Tibial nerve (tissue), 4 donors: ENCODE data around the gene SLC35G6.

ENCODE experiments used
- CTCF ChIP-seq, 5 experiments: fragments of 200-600 bp in 3 of 5; fragments of 450-650 bp in 2 of 5; sonication (generic) in 3 of 5; IDR thresholded peaks; one replicate each; pipeline ENCODE4 v1.5.1; 2016 to 2019; ENCODE audit warnings: antibody characterized with exemption in 5 of 5, mild to moderate bottlenecking in 3 of 5, moderate library complexity in 2 of 5
- EP300 ChIP-seq, 2 donors: sonication (generic); formaldehyde crosslinking; IDR thresholded peaks; one replicate each; pipeline ENCODE4 v1.6.1; 2017; ENCODE audit warnings: antibody characterized with exemption in 2 of 2, mild to moderate bottlenecking in 1 of 2
- POLR2A ChIP-seq, 2 donors: fragments of 450-650 bp; IDR thresholded peaks; one replicate each; pipeline ENCODE4 v1.6.1; 2017; ENCODE audit warnings: antibody characterized with exemption in 2 of 2, mild to moderate bottlenecking in 2 of 2, moderate library complexity in 2 of 2

GRCh38 chr17:7509937-7510336 lies 28.7 kb downstream of the SLC35G6 start:
- TF ChIP-seq CTCF (IDR thresholded peaks at IDR 0.05) (no peak), POLR2A (IDR thresholded peaks at IDR 0.05) (no peak), EP300 (IDR thresholded peaks at IDR 0.05) (no peak)
